ENCODE results near the gene ZNF775. TPM values are rescaled to one million over a fixed set of nuclear protein-coding genes. Genes with fewer than 3 reads are reported as not detected.

Gene ZNF775
- total RNA-seq, 1 donor from 2014 or later: 17.1 TPM

- Histone ChIP-seq H3K9me3 (no peaks in the 10 kb centered on the region), H3K4me3 (no peak overlapping the region), H3K27me3 (no peaks in the 10 kb centered on the region), H3K36me3 (peaks cover 10 to 13% of the 10 kb centered on the region in 2 donors), H3K27ac (no peak overlapping the region), H3K4me1 (no peaks in the 10 kb centered on the region)
- no peak for DNase-seq (ENCODE audit: low spot score in 2 of 2)
- no peak for TF ChIP-seq CTCF (IDR thresholded peaks at IDR 0.05)
- intact Hi-C loops (cut with DNase I): no loop called here
Measured at GRCh38 chr7:150398108-150398964, 19.2 kb downstream of the ZNF775 start.

- DNase-seq (ENCODE audit: low spot score in 2 of 2): no peak
- Histone ChIP-seq H3K27ac (no peak overlapping the region), H3K9me3 (no peaks in the 10 kb centered on the region), H3K36me3 (peaks cover 10 to 13% of the 10 kb centered on the region in 2 donors), H3K27me3 (no peaks in the 10 kb centered on the region), H3K4me1 (peaks cover 0 to 3% of the 10 kb centered on the region in 2 donors), H3K4me3 (no peak overlapping the region)
- TF ChIP-seq CTCF (IDR thresholded peaks at IDR 0.05): no peak
- intact Hi-C loops (cut with DNase I): no loop called here
Measured at GRCh38 chr7:150398965-150399320, 19.8 kb downstream of the ZNF775 start.

- H3K36me3 ChIP-seq: peaks cover 10 to 13% of the 10 kb centered on the region in 2 donors
- peak in 1 of 2 donors; percentile 41 for DNase-seq (ENCODE audit: low spot score in 2 of 2)
- no peaks in the 10 kb centered on the region for H3K27me3 ChIP-seq
- no peak overlapping the region for H3K4me3 ChIP-seq
- TF ChIP-seq CTCF (IDR thresholded peaks at IDR 0.05): no peak
- no peak overlapping the region for H3K27ac ChIP-seq
- intact Hi-C loops (cut with DNase I): loop anchor here (10.0 kb wide), 2 partner anchors 525 to 775 kb away; partner anchors contain the start of gene ATP6V0E2
- no peaks in the 10 kb centered on the region for H3K9me3 ChIP-seq
- peaks cover 0 to 8% of the 10 kb centered on the region in 2 donors for H3K4me1 ChIP-seq
Measured at GRCh38 chr7:150399421-150400007, 20.4 kb downstream of the ZNF775 start.

- intact Hi-C loops (cut with DNase I): loop anchor here (10.0 kb wide), 2 partner anchors 525 to 775 kb away; partner anchors contain the start of gene ATP6V0E2
- Histone ChIP-seq H3K9me3 (no peaks in the 10 kb centered on the region), H3K27me3 (no peaks in the 10 kb centered on the region), H3K4me3 (no peak overlapping the region), H3K4me1 (peaks cover 0 to 8% of the 10 kb centered on the region in 2 donors), H3K27ac (no peak overlapping the region), H3K36me3 (peaks cover 10 to 13% of the 10 kb centered on the region in 2 donors)
- no peak for TF ChIP-seq CTCF (IDR thresholded peaks at IDR 0.05)
- DNase-seq (ENCODE audit: low spot score in 2 of 2): peak in 1 of 2 donors; percentile 13
Measured at GRCh38 chr7:150400008-150400787, 21.1 kb downstream of the ZNF775 start.

- peak in 1 of 2 donors; percentile 24 for DNase-seq (ENCODE audit: low spot score in 2 of 2)
- Histone ChIP-seq H3K36me3 (peaks cover 6 to 13% of the 10 kb centered on the region in 2 donors), H3K9me3 (no peaks in the 10 kb centered on the region), H3K27me3 (no peaks in the 10 kb centered on the region), H3K27ac (no peak overlapping the region), H3K4me3 (no peak overlapping the region), H3K4me1 (peaks cover 0 to 10% of the 10 kb centered on the region in 2 donors)
- TF ChIP-seq CTCF (IDR thresholded peaks at IDR 0.05): no peak
- intact Hi-C loops (cut with DNase I): loop anchor here (10.0 kb wide), 2 partner anchors 526 to 776 kb away; partner anchors contain the start of gene ATP6V0E2
Measured at GRCh38 chr7:150400788-150401423, 21.8 kb downstream of the ZNF775 start.
